Stimulated activated CD4-positive, alpha-beta T cell treated with anti-CD3 and anti-CD28 coated beads, Interleukin-2, amount 100 ng/mL, for 4 hours (primary cell): ENCODE results near the gene PHYHD1.

ENCODE experiments used
- DNase-seq: peaks from one replicate; pipeline ENCODE4 v3.0.0-alpha.2; 2020; ENCODE audit warnings: low read depth

The PHYHD1 gene

GRCh38 chr9:128920381-128921058 lies at the start of gene PHYHD1:
PHYHD1 (plus strand) TSS chr9:128920982; CDS start chr9:128922324, 1,342 bp downstream.
- no peak for DNase-seq

GRCh38 chr9:128877852-128878251 lies 42.9 kb upstream of the PHYHD1 start:
- DNase-seq = no peak

- peak; percentile 97 for DNase-seq
Observed at GRCh38 chr9:128881884-128882676, 38.7 kb upstream of the PHYHD1 start, which contains the start of the genes KYAT1 and LRRC8A. KYAT1 (minus strand) TSS chr9:128881950; CDS start chr9:128845405, 36,545 bp downstream. LRRC8A (plus strand) TSS chr9:128882133; CDS start chr9:128907165, 25,032 bp downstream.

GRCh38 chr9:128882677-128883603 lies 37.8 kb upstream of the PHYHD1 start:
- no peak for DNase-seq

- no peak for DNase-seq
Observed at GRCh38 chr9:128884164-128884563, 36.6 kb upstream of the PHYHD1 start.

- no peak for DNase-seq
Observed at GRCh38 chr9:128885376-128885775, 35.4 kb upstream of the PHYHD1 start.

- no peak for DNase-seq
Observed at GRCh38 chr9:128885798-128886197, 35.0 kb upstream of the PHYHD1 start.

GRCh38 chr9:128886211-128886891 lies 34.4 kb upstream of the PHYHD1 start:
- DNase-seq = no peak

GRCh38 chr9:128887049-128887448 lies 33.7 kb upstream of the PHYHD1 start:
- no peak for DNase-seq

GRCh38 chr9:128887914-128888350 lies 32.9 kb upstream of the PHYHD1 start:
- no peak for DNase-seq

- DNase-seq = no peak
Observed at GRCh38 chr9:128891321-128892220, 29.2 kb upstream of the PHYHD1 start.

- DNase-seq = no peak
Observed at GRCh38 chr9:128892221-128892921, 28.4 kb upstream of the PHYHD1 start.

GRCh38 chr9:128893354-128893753 lies 27.4 kb upstream of the PHYHD1 start:
- no peak for DNase-seq

GRCh38 chr9:128894764-128895163 lies 26.0 kb upstream of the PHYHD1 start:
- no peak for DNase-seq

- no peak for DNase-seq
Observed at GRCh38 chr9:128895556-128895955, 25.2 kb upstream of the PHYHD1 start.

- DNase-seq = no peak
Observed at GRCh38 chr9:128898382-128898781, 22.4 kb upstream of the PHYHD1 start.

- DNase-seq = no peak
Observed at GRCh38 chr9:128898845-128899565, 21.8 kb upstream of the PHYHD1 start.

- no peak for DNase-seq
Observed at GRCh38 chr9:128899566-128900322, 21.0 kb upstream of the PHYHD1 start.
